C4-2B (cell line): ENCODE data around the gene CPSF2.
"Not testable (repeated sequence)": the region's sequence is repeated elsewhere in the genome, so short reads cannot be mapped to it uniquely, and the experiment has no call there.

Source experiments
- H3K27ac ChIP-seq: fragments of 450-650 bp; 2 replicates; pipeline ENCODE4 v1.5.1; 2017
- CTCF ChIP-seq: fragments of 450-650 bp; conservative IDR thresholded peaks from 2 replicates; pipeline ENCODE4 v1.5.1; 2017; ENCODE audit warnings: mild to moderate bottlenecking
- ZFX ChIP-seq: fragments of 450-650 bp; IDR thresholded peaks from 2 replicates; pipeline ENCODE4 v1.6.1; 2017

The CPSF2 gene

GRCh38 chr14:92185559-92185958, 63.8 kb downstream of the CPSF2 start:
- no peak for TF ChIP-seq ZFX
- no peak for TF ChIP-seq CTCF
- no peak overlapping the region for H3K27ac ChIP-seq

GRCh38 chr14:92187616-92188015, 65.8 kb downstream of the CPSF2 start:
- not testable (repeated sequence) for H3K27ac ChIP-seq

GRCh38 chr14:92190768-92191167, 69.0 kb downstream of the CPSF2 start:
- TF ChIP-seq CTCF (no peak), ZFX (no peak)
- no peak overlapping the region for H3K27ac ChIP-seq

GRCh38 chr14:92198804-92199203, 77.0 kb downstream of the CPSF2 start:
- TF ChIP-seq ZFX, result no peak
- no peak for TF ChIP-seq CTCF
- H3K27ac ChIP-seq, result no peak overlapping the region

GRCh38 chr14:92199763-92200162, 78.0 kb downstream of the CPSF2 start:
- TF ChIP-seq CTCF (no peak), ZFX (no peak)
- no peak overlapping the region for H3K27ac ChIP-seq

GRCh38 chr14:92203116-92203515, 81.3 kb downstream of the CPSF2 start:
- TF ChIP-seq ZFX (no peak), CTCF (no peak)
- no peak overlapping the region for H3K27ac ChIP-seq

GRCh38 chr14:92204792-92205191, 83.0 kb downstream of the CPSF2 start:
- H3K27ac ChIP-seq, result no peak overlapping the region
- no peak for TF ChIP-seq ZFX
- TF ChIP-seq CTCF, result no peak

- TF ChIP-seq CTCF (no peak), ZFX (no peak)
- no peak overlapping the region for H3K27ac ChIP-seq
Observed at GRCh38 chr14:92207012-92207927, 85.5 kb downstream of the CPSF2 start.
